K562 (cell line): ENCODE results near the gene CCDC138. TPM values are rescaled to one million over a fixed set of nuclear protein-coding genes. Genes with fewer than 3 reads are reported as not detected.

Source experiments
- ATAC-seq: fragments of 200-7000 bp; cut with Tn5 transposase; 3 replicates; pipeline ENCODE4 v1.9.1; 2020; ENCODE audit warnings: moderate library complexity
- BruUV-seq: library from RNA; stranded (reverse); fragments of 400-500 nt; replicated peaks from 2 replicates; lab custom pipeline; 2021; lab: Mats Ljungman, UMichigan
- CTCF ChIA-PET: fragments of 300-600 bp; formaldehyde crosslinking; extraction: SDS; loops from one replicate; lab custom pipeline; 2021; ENCODE audit warnings: low intra/inter-chr PET ratio; lab: Yijun Ruan, JAX
- POLR2A ChIA-PET: fragments of 300-600, 350-650 bp; sonication (Branson Sonifier 250); formaldehyde crosslinking; extraction: SDS; loops from one replicate; lab custom pipeline; 2021; ENCODE audit warnings: antibody characterized with exemption, inconsistent platforms; lab: Yijun Ruan, JAX
- DNase-seq, 4 experiments: peaks; one replicate each; pipeline versions ENCODE4 v3.0.0 to v3.0.0-alpha.2; 2011 to 2018; ENCODE audit warnings: low spot score in 3 of 4, mixed read lengths in 3 of 4; ENCODE audit errors: extremely low read depth in 1 of 4
- FAIRE-seq: peaks from 2 replicates; lab custom pipeline; 2011; peaks lifted over from hg19 to GRCh38; lab: Jason Lieb, UNC
- H2AFZ ChIP-seq: 2 replicates; pipeline ENCODE4 v1.6.0; 2011; ENCODE audit warnings: low read depth, low read length, control low read depth, inconsistent platforms
- H3K27ac ChIP-seq: fragments of 200-600 bp; 3 replicates; pipeline ENCODE4 v1.8.0; 2011; ENCODE audit warnings: low read depth, mild to moderate bottlenecking, control low read depth, inconsistent platforms, low read length, moderate library complexity, mixed read lengths; ENCODE audit errors: extremely low read depth
- H3K27me3 ChIP-seq, 2 experiments: fragments of 300-600 bp in 1 of 2; 2 replicates in 1 of 2; 3 replicates in 1 of 2; pipeline versions ENCODE4 v1.6.0 to v1.8.0; 2011; ENCODE audit warnings: inconsistent platforms in 2 of 2, low read length in 2 of 2, mild to moderate bottlenecking in 1 of 2, mixed read lengths in 1 of 2, moderate library complexity in 1 of 2; ENCODE audit not compliant: control insufficient read depth in 2 of 2, insufficient read depth in 2 of 2
- H3K36me3 ChIP-seq: fragments of 300-600 bp; 3 replicates; pipeline ENCODE4 v1.8.0; 2011; ENCODE audit warnings: mild to moderate bottlenecking, low read length, inconsistent platforms; ENCODE audit not compliant: control insufficient read depth, insufficient read depth
- H3K4me1 ChIP-seq, 2 experiments: fragments of 200-600 bp in 1 of 2; replicated peaks in 1 of 2; 2 replicates in 1 of 2; 3 replicates in 1 of 2; pipeline versions ENCODE4 v1.5.1 to v1.8.0; 2011; ENCODE audit warnings: inconsistent platforms in 2 of 2, low read length in 2 of 2, mild to moderate bottlenecking in 1 of 2, mixed read lengths in 1 of 2, moderate library complexity in 1 of 2; ENCODE audit not compliant: control insufficient read depth in 2 of 2, insufficient read depth in 2 of 2
- H3K4me2 ChIP-seq: 2 replicates; pipeline ENCODE4 v1.6.1; 2011; ENCODE audit warnings: low read length, control low read depth, inconsistent platforms, mixed read lengths; ENCODE audit not compliant: insufficient read depth
- H3K4me3 ChIP-seq: fragments of 200-600 bp; sonication (generic), shearing (Covaris generic); 2 replicates; pipeline ENCODE4 v1.5.1; 2016; ENCODE audit warnings: control low read depth, inconsistent platforms
- H3K79me2 ChIP-seq: fragments of 200-600 bp; 3 replicates; pipeline ENCODE4 v1.8.0; 2011; ENCODE audit warnings: low read length, inconsistent platforms; ENCODE audit not compliant: control insufficient read depth, insufficient read depth
- H3K9ac ChIP-seq, 2 experiments: 2 replicates each; pipeline versions ENCODE4 v1.6.0 to v1.6.1; 2011; ENCODE audit warnings: low read depth in 2 of 2, low read length in 2 of 2, control low read depth in 1 of 2, inconsistent platforms in 1 of 2, mild to moderate bottlenecking in 1 of 2, mixed read lengths in 1 of 2; ENCODE audit not compliant: insufficient read depth in 1 of 2
- H3K9me1 ChIP-seq: one replicate; pipeline ENCODE4 v1.6.0; 2011; ENCODE audit warnings: inconsistent platforms, mild to moderate bottlenecking, low read length, moderate library complexity; ENCODE audit not compliant: control insufficient read depth, insufficient read depth
- H3K9me3 ChIP-seq: replicated peaks from 2 replicates; pipeline ENCODE4 v1.5.1; 2011; ENCODE audit warnings: low read depth, low read length, inconsistent platforms; ENCODE audit not compliant: control insufficient read depth, insufficient read depth
- H4K20me1 ChIP-seq: replicated peaks from 2 replicates; pipeline ENCODE4 v1.6.1; 2011; ENCODE audit warnings: low read length, inconsistent platforms, mixed read lengths; ENCODE audit not compliant: control insufficient read depth, insufficient read depth
- CBFA2T3 ChIP-seq: fragments of 450-650 bp; IDR thresholded peaks from 2 replicates; pipeline ENCODE4 v1.6.1; 2017
- CHD1 ChIP-seq: fragments of 200-600 bp; sonication (generic); IDR thresholded peaks from one replicate; pipeline ENCODE4 v1.6.1; 2012; ENCODE audit warnings: mild to moderate bottlenecking, moderate library complexity, low read length, inconsistent platforms
- E2F1 ChIP-seq: sonication (generic); formaldehyde crosslinking; IDR thresholded peaks from 2 replicates; pipeline ENCODE4 v1.8.1; 2023; ENCODE audit warnings: mild to moderate bottlenecking, missing genetic modification reagents, moderate library complexity
- ESRRB ChIP-seq: fragments of 250-450 bp; sonication (Bioruptor Pico); IDR thresholded peaks from 2 replicates; pipeline ENCODE4 v1.5.0; 2020; ENCODE audit warnings: mild to moderate bottlenecking, moderate library complexity, borderline replicate concordance
- FOXJ3 ChIP-seq: sonication (generic); formaldehyde crosslinking; IDR thresholded peaks from 2 replicates; pipeline ENCODE4 v1.4.0; 2020; ENCODE audit warnings: mild to moderate bottlenecking, missing genetic modification reagents
- MNT ChIP-seq, 2 experiments: fragments of 450-650 bp; conservative IDR thresholded peaks; 2 replicates each; pipeline ENCODE4 v1.6.1; 2017; ENCODE audit warnings: mild to moderate bottlenecking in 2 of 2, moderate library complexity in 2 of 2
- MTA3 ChIP-seq: fragments of 450-650 bp; formaldehyde crosslinking; IDR thresholded peaks from 2 replicates; pipeline ENCODE4 v1.6.1; 2017; ENCODE audit warnings: mild to moderate bottlenecking, borderline replicate concordance
- PCBP2 ChIP-seq: fragments of 200-400 bp; formaldehyde crosslinking; IDR thresholded peaks from 2 replicates; pipeline ENCODE4 v1.6.1; 2018; ENCODE audit warnings: low read length, low read depth, mild to moderate bottlenecking, moderate library complexity; ENCODE audit not compliant: poor library complexity, severe bottlenecking
- POLR3A ChIP-seq: IDR thresholded peaks from 2 replicates; pipeline ENCODE4 v1.6.1; 2011; ENCODE audit warnings: borderline replicate concordance, mild to moderate bottlenecking, moderate library complexity; ENCODE audit not compliant: insufficient read length, insufficient read depth; ENCODE audit errors: extremely low read depth
- SAFB ChIP-seq: fragments of 200-400 bp; formaldehyde crosslinking; IDR thresholded peaks from 2 replicates; pipeline ENCODE4 v1.6.1; 2017; ENCODE audit warnings: low read depth, low read length, borderline replicate concordance
- SOX6 ChIP-seq: fragments of 450-650 bp; IDR thresholded peaks from 2 replicates; pipeline ENCODE4 v1.6.1; 2014; ENCODE audit warnings: mild to moderate bottlenecking
- ZBTB17 ChIP-seq: fragments of 450-650 bp; formaldehyde crosslinking; IDR thresholded peaks from 2 replicates; pipeline ENCODE4 v1.4.0; 2020; ENCODE audit warnings: mild to moderate bottlenecking
- ZNF561 ChIP-seq: fragments of 450-650 bp; formaldehyde crosslinking; conservative IDR thresholded peaks from 2 replicates; pipeline ENCODE4 v1.4.0; 2020; ENCODE audit warnings: mild to moderate bottlenecking, moderate library complexity
- WGBS: fragments of 100-300 bp; shearing (Covaris generic); methylation state at CpG from one replicate; pipeline ENCODE4 v1.1.6; 2016; ENCODE audit warnings: low coverage, mixed read lengths; ENCODE audit not compliant: insufficient coverage; ENCODE audit errors: missing lambda C conversion rate; 5-methylcytosine and 5-hydroxymethylcytosine counted together
- in situ Hi-C: fragments of 300-500 bp; cut with MboI; formaldehyde crosslinking; loops from 4 replicates; pipeline ENCODE4 v1.15.0; 2018; ENCODE audit warnings: inconsistent platforms, mixed read lengths
- intact Hi-C: fragments of 100-400 bp; cut with micrococcal nuclease; formaldehyde crosslinking; loops from 2 replicates; pipeline ENCODE4 v1.14.2; 2022
- polyA plus RNA-seq, 8 experiments: library from polyadenylated mRNA; depleted of rRNA in 4 of 8; stranded (reverse) in 5 of 8; unstranded in 3 of 8; fragments of >200 nt; fragmentation: Nextera tagmentation in 2 of 8; fragmentation: Illumina TruSeq in 1 of 8; extraction: Ambion mirVana in 2 of 8; extraction: Trizol in 1 of 8; gene quantifications; 2 replicates each; pipeline versions ENCODE4 v1.2.1 to v1.2.3, GENCODE V29; 2011 to 2014; ENCODE audit warnings: inconsistent platforms in 1 of 8, missing spikeins in 1 of 8
- total RNA-seq, 7 experiments: library from RNA; depleted of rRNA in 6 of 7; stranded (reverse); fragments of >200 nt in 6 of 7; fragmentation: Illumina TruSeq in 2 of 7; extraction: Trizol in 2 of 7; gene quantifications; 2 replicates each; pipeline versions ENCODE4 v1.2.1 to v1.2.3, GENCODE V29; 2011 to 2021; ENCODE audit warnings: low replicate concordance in 1 of 7

CCDC138 gene
- total and polyA plus RNA-seq, 9 of the 15 experiments (the other 6 are each of a cell fraction or from before 2014, with no cell fraction given): 17.5 to 44.6 (median 26.7) TPM

GRCh38 chr2:108889907-108890306 is 103.3 kb downstream of the CCDC138 start:
- no TSS peak for BruUV-seq

More at GRCh38 chr2:108889907-108890306, 103.3 kb downstream of the CCDC138 start:
- no peaks in the 10 kb centered on the region for H3K27me3 ChIP-seq
- POLR2A ChIA-PET: no interaction called here
- no peak for ATAC-seq
- no peak for FAIRE-seq
- no peaks in the 10 kb centered on the region for H3K36me3 ChIP-seq
- H4K20me1 ChIP-seq: no peaks in the 10 kb centered on the region
- CTCF ChIA-PET: no interaction called here
- 6% methylated on average over 1 of the region's 1 CpG for WGBS
- H3K9ac ChIP-seq: no peak overlapping the region
- H3K9me3 ChIP-seq: no peaks in the 10 kb centered on the region
- no peak overlapping the region for H3K27ac ChIP-seq
- H3K4me2 ChIP-seq: no peak overlapping the region
- no peak for DNase-seq
- H3K9me1 ChIP-seq: no peaks in the 10 kb centered on the region
- intact Hi-C loops: no loop called here
- TF ChIP-seq PCBP2 (no peak), POLR3A (no peak), ESRRB (CRISPR knock-in tag) (no peak), MNT (conservative IDR thresholded peaks at IDR 0.05) (no peak), ZBTB17 (CRISPR knock-in tag) (no peak), ZNF561 (CRISPR knock-in tag) (no peak), MTA3 (no peak), CHD1 (no peak), CBFA2T3 (no peak), E2F1 (no peak), FOXJ3 (no peak), SAFB (no peak), SOX6 (no peak)
- TF ChIP-seq, all 486 proteins: peak for 0
- in situ Hi-C loops: no loop called here
- H3K4me1 ChIP-seq: no peaks in the 10 kb centered on the region
- H3K79me2 ChIP-seq: no peaks in the 10 kb centered on the region
- no peak overlapping the region for H2AFZ ChIP-seq
- H3K4me3 ChIP-seq: no peak overlapping the region
